Coronary artery (tissue), 2 donors: ENCODE data around the gene ASB15.
A peak's percentile ranks its signal among the peaks of the same experiment; 100 is the strongest.

Experiments used
- DNase-seq: peaks from one replicate; pipeline ENCODE4 v3.0.0-alpha.2; 2017; ENCODE audit warnings: low spot score
- H3K27ac ChIP-seq, 2 donors: fragments of 200-600 bp; sonication (generic); one replicate each; pipeline ENCODE4 v1.5.1; 2016 to 2019
- H3K4me3 ChIP-seq: fragments of 200-600 bp; sonication (generic); 2 replicates; pipeline ENCODE4 v1.5.1; 2016; ENCODE audit warnings: mild to moderate bottlenecking, moderate library complexity
- TF ChIP-seq, protein P1 (sequence below): fragments of 200-600 bp; sonication (generic); IDR thresholded peaks from one replicate; pipeline ENCODE4 v1.5.1; 2019; ENCODE audit warnings: antibody characterized with exemption

Gene ASB15

GRCh38 chr7:123641901-123642300 is 40.3 kb downstream of the ASB15 start:
- H3K4me3 ChIP-seq, result no peak overlapping the region
- H3K27ac ChIP-seq, result no peak overlapping the region
- no peak for DNase-seq
- TF ChIP-seq, protein P1, sequence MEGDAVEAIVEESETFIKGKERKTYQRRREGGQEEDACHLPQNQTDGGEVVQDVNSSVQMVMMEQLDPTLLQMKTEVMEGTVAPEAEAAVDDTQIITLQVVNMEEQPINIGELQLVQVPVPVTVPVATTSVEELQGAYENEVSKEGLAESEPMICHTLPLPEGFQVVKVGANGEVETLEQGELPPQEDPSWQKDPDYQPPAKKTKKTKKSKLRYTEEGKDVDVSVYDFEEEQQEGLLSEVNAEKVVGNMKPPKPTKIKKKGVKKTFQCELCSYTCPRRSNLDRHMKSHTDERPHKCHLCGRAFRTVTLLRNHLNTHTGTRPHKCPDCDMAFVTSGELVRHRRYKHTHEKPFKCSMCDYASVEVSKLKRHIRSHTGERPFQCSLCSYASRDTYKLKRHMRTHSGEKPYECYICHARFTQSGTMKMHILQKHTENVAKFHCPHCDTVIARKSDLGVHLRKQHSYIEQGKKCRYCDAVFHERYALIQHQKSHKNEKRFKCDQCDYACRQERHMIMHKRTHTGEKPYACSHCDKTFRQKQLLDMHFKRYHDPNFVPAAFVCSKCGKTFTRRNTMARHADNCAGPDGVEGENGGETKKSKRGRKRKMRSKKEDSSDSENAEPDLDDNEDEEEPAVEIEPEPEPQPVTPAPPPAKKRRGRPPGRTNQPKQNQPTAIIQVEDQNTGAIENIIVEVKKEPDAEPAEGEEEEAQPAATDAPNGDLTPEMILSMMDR, result no peak

DNA sequence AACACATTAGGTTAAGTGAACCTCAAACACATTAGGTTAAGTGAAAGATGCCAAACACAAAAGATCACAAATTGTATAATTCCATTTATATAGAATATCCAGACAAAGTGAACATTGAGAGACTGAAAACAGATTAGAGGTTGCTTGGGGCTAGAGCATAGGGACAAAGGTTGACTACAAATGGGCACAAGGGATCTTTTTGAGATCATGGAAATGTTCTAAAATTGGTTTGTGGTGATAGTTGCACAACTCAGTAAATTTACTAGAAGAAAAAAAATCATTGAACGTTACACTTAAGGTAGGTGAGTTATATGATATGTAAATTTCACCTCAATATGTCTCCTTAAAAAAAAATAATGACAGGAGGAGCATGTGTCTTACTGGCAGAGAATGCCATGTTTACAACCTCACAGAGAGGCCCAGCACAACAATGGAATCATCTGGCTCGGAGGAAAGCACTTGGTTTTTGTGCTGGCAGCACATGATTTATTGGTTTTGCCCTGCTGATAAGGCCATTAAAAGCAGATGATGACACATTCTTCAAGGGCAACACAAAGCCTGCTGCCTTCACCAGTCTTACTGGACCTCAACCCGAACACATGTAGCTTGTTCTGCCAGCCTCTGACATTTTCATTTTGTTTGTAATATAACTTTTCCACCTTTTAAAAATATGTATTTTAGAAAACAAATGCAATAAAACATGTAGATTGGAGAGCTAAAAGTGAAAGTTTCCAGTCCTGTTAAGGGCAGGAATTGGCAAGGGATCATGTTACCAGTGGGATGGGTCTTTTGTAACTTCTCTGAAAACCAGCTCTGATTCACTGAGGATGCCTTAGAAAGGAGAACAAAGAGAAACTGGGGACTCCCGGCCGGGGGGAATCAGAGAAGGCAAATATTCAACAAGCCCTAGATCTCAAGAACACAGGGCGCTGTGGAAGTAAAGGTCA is 42.1 kb downstream of the ASB15 start:
- no peak for DNase-seq
- no peak overlapping the region for H3K27ac ChIP-seq
- TF ChIP-seq, protein P1, result no peak
- H3K4me3 ChIP-seq, result peak overlapping the region; percentile 51

DNA sequence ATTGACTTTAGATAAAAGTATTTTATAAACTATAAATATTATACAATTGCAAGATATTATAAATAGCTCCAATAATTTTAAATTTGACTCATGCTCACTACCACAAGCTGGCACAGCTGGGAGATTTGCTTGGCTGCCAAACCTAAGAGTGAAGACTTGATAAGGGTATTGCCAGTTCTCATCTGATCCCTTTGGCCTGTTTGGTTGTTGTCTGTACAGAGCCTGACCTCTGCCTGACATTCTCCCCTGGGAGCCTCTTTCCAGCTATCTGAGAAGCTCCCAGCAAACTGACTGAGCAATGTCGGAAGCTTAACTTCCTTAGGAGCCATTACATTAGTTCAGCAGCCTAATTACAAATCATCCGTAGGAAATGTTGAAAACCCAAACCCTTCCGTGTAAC is 43.9 kb downstream of the ASB15 start:
- TF ChIP-seq, protein P1, result no peak
- Histone ChIP-seq H3K27ac (no peak overlapping the region), H3K4me3 (no peak overlapping the region)
- DNase-seq, result no peak

DNA sequence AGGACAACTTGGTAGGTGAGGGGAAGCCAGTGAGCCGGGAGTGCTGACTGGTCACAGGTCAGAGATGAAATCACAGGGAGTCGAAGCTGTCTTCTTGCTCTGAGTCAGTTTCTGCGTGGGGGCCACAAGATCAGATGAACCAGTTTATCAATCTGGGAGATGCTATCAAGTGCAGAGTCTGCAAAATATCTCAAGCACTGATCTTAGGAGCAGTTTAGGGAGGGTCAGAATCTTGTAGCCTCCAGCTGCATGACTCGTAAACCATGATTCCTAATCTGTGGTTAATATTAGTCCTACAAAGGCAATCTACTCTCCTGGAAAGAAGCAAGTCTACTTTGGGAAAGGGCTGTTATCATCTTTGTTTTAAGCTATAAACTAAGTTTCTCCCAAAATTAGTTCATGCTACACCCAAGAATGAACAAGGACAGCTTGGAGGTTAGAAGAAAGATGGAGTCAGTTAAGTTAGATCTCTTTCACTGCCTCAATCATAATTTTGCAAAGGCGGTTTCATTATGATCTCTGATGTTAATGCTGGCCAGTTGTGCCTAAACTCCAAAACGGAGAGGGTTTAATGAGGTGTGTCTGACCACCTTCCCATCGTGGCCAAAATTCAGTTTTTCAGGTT is 45.6 kb downstream of the ASB15 start:
- DNase-seq, result no peak
- no peak overlapping the region for H3K27ac ChIP-seq
- TF ChIP-seq, protein P1, result no peak
- no peak overlapping the region for H3K4me3 ChIP-seq

GRCh38 chr7:123649964-123650363 is 48.3 kb downstream of the ASB15 start:
- no peak overlapping the region for H3K27ac ChIP-seq
- TF ChIP-seq, protein P1, result no peak
- H3K4me3 ChIP-seq, result no peak overlapping the region
- no peak for DNase-seq

DNA sequence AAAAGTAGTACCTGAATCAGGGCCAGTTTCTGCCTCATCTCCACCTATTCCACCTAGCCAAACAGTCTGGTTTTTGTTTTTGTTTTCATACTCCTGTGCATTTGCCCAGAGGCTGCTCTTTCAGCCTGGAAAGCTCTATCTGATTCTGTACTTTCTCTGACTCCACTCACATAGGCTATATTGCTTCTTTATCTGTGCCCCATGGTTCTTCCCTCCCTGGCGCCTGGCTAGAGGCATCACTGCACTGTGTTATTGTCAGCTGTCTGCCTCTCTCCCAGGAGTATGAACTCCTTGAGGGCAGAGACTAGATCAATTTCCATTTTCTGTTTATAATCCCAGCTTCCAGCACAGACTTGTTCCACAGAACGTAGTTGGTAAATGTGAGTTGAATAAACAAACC is 49.0 kb downstream of the ASB15 start:
- DNase-seq, result no peak
- TF ChIP-seq, protein P1, result no peak

More for the DNA sequence above, 49.0 kb downstream of the ASB15 start:
- no peak overlapping the region for H3K27ac ChIP-seq
- H3K4me3 ChIP-seq, result no peak overlapping the region
